HG02623 (cell line): ENCODE data around the gene PISD.
"Not testable (repeated sequence)": the region's sequence is repeated elsewhere in the genome, so short reads cannot be mapped to it uniquely, and the experiment has no call there.

ENCODE experiments used
- ATAC-seq: cut with Tn5 transposase; IDR thresholded peaks from one replicate; pipeline ENCODE4 v1.9.1; 2021; ENCODE audit warnings: moderate library complexity; ENCODE audit not compliant: unreplicated experiment

The PISD gene

GRCh38 chr22:31610611-31611010, 51.4 kb downstream of the PISD start:
- no peak for ATAC-seq

GRCh38 chr22:31609716-31610115, 52.3 kb downstream of the PISD start:
- ATAC-seq: no peak

- ATAC-seq: no peak
These were observed 54.3 kb downstream of the PISD start for GRCh38 chr22:31607696-31608095.

- ATAC-seq: no peak
These were observed 56.0 kb downstream of the PISD start for GRCh38 chr22:31605851-31606585.

GRCh38 chr22:31604746-31605705, 57.0 kb downstream of the PISD start:
- no peak for ATAC-seq

GRCh38 chr22:31604137-31604705, 57.8 kb downstream of the PISD start:
- ATAC-seq: no peak

- no peak for ATAC-seq
These were observed 58.4 kb downstream of the PISD start for GRCh38 chr22:31603574-31603973.

GRCh38 chr22:31603081-31603525, 58.9 kb downstream of the PISD start:
- no peak for ATAC-seq

GRCh38 chr22:31602259-31602952, 59.6 kb downstream of the PISD start:
- ATAC-seq: no peak

- ATAC-seq: no peak
These were observed 66.7 kb downstream of the PISD start for GRCh38 chr22:31595271-31595670.

- ATAC-seq: not testable (repeated sequence)
These were observed 71.9 kb downstream of the PISD start for GRCh38 chr22:31590161-31590560.

- ATAC-seq: no peak
These were observed 72.9 kb downstream of the PISD start for GRCh38 chr22:31588970-31589675.

GRCh38 chr22:31586137-31586920, 75.7 kb downstream of the PISD start:
- no peak for ATAC-seq

GRCh38 chr22:31585161-31585859, 76.7 kb downstream of the PISD start:
- no peak for ATAC-seq

GRCh38 chr22:31584804-31585160, 77.2 kb downstream of the PISD start:
- ATAC-seq: no peak

GRCh38 chr22:31583861-31584485, 78.0 kb downstream of the PISD start:
- ATAC-seq: no peak

GRCh38 chr22:31579835-31580242, 82.2 kb downstream of the PISD start:
- ATAC-seq: no peak

- no peak for ATAC-seq
These were observed 83.8 kb downstream of the PISD start for GRCh38 chr22:31578171-31578570.

- ATAC-seq: no peak
These were observed 84.3 kb downstream of the PISD start for GRCh38 chr22:31577711-31578110.
